Activated CD4-positive, alpha-beta T cell treated with anti-CD3 and anti-CD28 coated beads, Interleukin-2, amount 10 ng/mL, durations not matched to agents 7 days and 5 days (primary cell): ENCODE results near the gene RGS8. TPM values are rescaled to one million over a fixed set of nuclear protein-coding genes. Genes with fewer than 3 reads are reported as not detected.

Experiments used
- CTCF ChIA-PET: fragments of 350-600 bp; sonication (Branson Sonifier 250); formaldehyde crosslinking; loops from one replicate; lab custom pipeline; 2021; ENCODE audit warnings: antibody characterized with exemption; lab: Charles Lee
- POLR2A ChIA-PET: fragments of 350-600 bp; sonication (Branson Sonifier 250); formaldehyde crosslinking; loops from one replicate; lab custom pipeline; 2021; ENCODE audit warnings: antibody characterized with exemption; lab: Charles Lee
- DNase-seq: peaks from one replicate; pipeline ENCODE4 v3.0.0-alpha.2; 2020
- H3K27ac Mint-ChIP-seq: one replicate; pipeline ENCODE4 v1.8.0; 2021; ENCODE audit warnings: mild to moderate bottlenecking, moderate library complexity, mixed read lengths
- H3K27me3 Mint-ChIP-seq: one replicate; pipeline ENCODE4 v1.8.0; 2021; ENCODE audit warnings: mixed read lengths
- H3K36me3 Mint-ChIP-seq: one replicate; pipeline ENCODE4 v1.8.0; 2021; ENCODE audit warnings: low read depth, mixed read lengths
- H3K4me1 Mint-ChIP-seq: one replicate; pipeline ENCODE4 v1.8.0; 2021; ENCODE audit warnings: mixed read lengths
- H3K4me3 Mint-ChIP-seq: one replicate; pipeline ENCODE4 v1.8.0; 2021; ENCODE audit warnings: mild to moderate bottlenecking, moderate library complexity, mixed read lengths
- H3K9me3 Mint-ChIP-seq: one replicate; pipeline ENCODE4 v1.8.0; 2021; ENCODE audit warnings: mixed read lengths
- total RNA-seq, 2 experiments: library from RNA; stranded (reverse); gene quantifications; one replicate each; pipeline ENCODE4 v1.2.3, GENCODE V29; 2021

Gene RGS8
- total RNA-seq, 2 experiments from 2014 or later, result not detected

- ChIA-PET POLR2A (no interaction called here), CTCF (interaction anchor here (0.6 kb wide), 1 partner anchor 14 kb away, joined by 4 read pairs; no protein-coding TSS in a partner anchor)
- H3K4me3 Mint-ChIP-seq, result no peak overlapping the region
- peaks cover 20% of the 10 kb centered on the region for H3K27me3 Mint-ChIP-seq
- H3K4me1 Mint-ChIP-seq, result no peaks in the 10 kb centered on the region
- H3K27ac Mint-ChIP-seq, result no peak overlapping the region
- H3K9me3 Mint-ChIP-seq, result no peaks in the 10 kb centered on the region
- DNase-seq, result no peak
- H3K36me3 Mint-ChIP-seq, result no peaks in the 10 kb centered on the region
Measured at GRCh38 chr1:182662956-182663355, 21.4 kb downstream of the RGS8 start.

DNA sequence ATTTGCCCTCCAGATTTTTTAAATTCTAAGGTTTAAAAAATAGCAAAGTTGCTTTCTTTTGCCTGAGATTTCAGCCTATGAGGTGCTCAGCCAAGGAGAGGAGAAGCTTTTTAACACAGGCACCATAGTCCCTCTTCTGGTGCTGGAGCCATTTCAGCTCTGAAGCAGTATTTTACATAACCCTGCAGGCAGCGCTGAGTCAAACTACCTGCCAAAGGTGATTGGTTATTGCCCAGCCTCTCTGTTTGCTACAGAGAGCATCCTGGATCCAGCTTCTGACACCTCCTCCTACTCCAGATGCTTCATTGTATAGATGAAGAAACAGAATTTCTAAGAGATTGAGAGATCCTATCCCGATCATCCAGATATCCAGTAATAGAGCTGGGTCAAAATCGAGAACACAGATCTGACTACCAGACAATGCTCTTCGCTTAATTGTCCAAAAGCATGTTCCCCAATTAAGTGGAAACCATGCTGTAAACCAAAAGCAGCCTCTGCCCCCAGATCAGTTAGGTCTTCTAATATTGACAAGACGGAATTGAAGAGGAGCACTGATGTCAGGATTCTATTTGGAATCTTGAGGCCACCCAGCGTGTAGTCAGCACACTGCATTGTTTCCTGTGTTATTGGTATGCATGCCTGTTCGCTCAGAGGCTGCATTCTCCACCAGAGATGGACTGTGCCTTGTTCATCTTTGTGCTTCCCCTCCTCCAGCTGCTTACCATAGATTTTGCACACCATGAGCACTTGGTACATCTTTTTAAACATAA lies 22.1 kb downstream of the RGS8 start:
- no peak overlapping the region for H3K4me3 Mint-ChIP-seq
- H3K27me3 Mint-ChIP-seq, result peaks cover 23% of the 10 kb centered on the region
- no peak overlapping the region for H3K27ac Mint-ChIP-seq
- POLR2A ChIA-PET, result no interaction called here
- no peaks in the 10 kb centered on the region for H3K36me3 Mint-ChIP-seq
- H3K9me3 Mint-ChIP-seq, result no peaks in the 10 kb centered on the region
- CTCF ChIA-PET, result no interaction called here
- no peaks in the 10 kb centered on the region for H3K4me1 Mint-ChIP-seq
- DNase-seq, result no peak

DNA sequence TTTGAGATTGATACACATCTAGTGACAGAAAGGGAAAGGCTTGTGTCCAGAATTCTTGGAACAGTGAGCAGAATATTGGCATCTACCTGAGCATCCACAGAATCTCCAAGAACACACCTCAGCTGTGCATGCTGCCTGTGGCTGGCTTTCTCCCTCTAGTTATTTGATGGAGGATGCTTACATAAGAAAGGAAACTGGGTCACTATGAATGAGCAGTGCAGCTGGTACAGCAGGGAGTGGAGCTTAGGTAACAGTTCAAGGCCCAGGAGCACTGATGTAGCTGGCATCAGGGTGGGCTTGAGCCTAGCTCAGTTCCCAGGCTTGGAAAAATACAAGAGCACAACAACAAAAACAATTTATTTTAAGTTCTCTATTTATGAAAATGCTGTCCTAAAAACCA lies 26.3 kb downstream of the RGS8 start:
- POLR2A ChIA-PET, result no interaction called here
- Mint-ChIP-seq H3K4me3 (no peak overlapping the region), H3K4me1 (no peaks in the 10 kb centered on the region), H3K27me3 (peaks cover 19% of the 10 kb centered on the region), H3K36me3 (no peaks in the 10 kb centered on the region), H3K9me3 (no peaks in the 10 kb centered on the region), H3K27ac (no peak overlapping the region)
- CTCF ChIA-PET, result interaction anchor here (1.3 kb wide), 1 partner anchor 9 kb away, joined by 3 read pairs; no protein-coding TSS in a partner anchor
- no peak for DNase-seq

- no peaks in the 10 kb centered on the region for H3K36me3 Mint-ChIP-seq
- no peak overlapping the region for H3K4me3 Mint-ChIP-seq
- peaks cover 14% of the 10 kb centered on the region for H3K27me3 Mint-ChIP-seq
- H3K4me1 Mint-ChIP-seq, result no peaks in the 10 kb centered on the region
- H3K9me3 Mint-ChIP-seq, result no peaks in the 10 kb centered on the region
- no peak for DNase-seq
- no peak overlapping the region for H3K27ac Mint-ChIP-seq
- ChIA-PET CTCF (interaction anchor here (1.8 kb wide), 1 partner anchor 10 kb away, joined by 7 read pairs; no protein-coding TSS in a partner anchor), POLR2A (no interaction called here)
Measured at GRCh38 chr1:182656842-182657397, 27.5 kb downstream of the RGS8 start.

DNA sequence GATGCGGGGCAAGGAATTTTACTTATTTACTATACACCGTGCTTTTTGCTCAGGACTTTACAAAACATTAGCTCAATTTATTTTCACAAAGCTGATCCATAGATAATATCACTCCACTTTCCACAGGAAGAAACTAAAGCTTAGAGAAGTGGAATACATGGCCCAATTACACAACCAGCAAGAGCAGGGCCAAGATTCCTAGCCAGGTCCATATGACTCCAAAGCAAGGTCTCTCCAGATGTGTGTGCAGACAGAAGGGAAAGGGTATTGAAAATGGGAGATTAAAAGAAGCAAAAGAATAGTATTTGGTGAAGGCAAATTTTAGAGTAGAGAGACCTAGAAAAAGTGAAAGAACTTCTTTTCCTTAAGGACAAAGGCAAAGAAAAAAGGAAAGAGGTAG lies 30.4 kb downstream of the RGS8 start:
- ChIA-PET CTCF (interaction anchor here (0.7 to 1.3 kb wide), 3 partner anchors 42 to 487 kb away, joined by 3 read pairs; no protein-coding TSS in a partner anchor), POLR2A (no interaction called here)
- H3K4me1 Mint-ChIP-seq, result peaks cover 2% of the 10 kb centered on the region
- peaks cover 17% of the 10 kb centered on the region for H3K27me3 Mint-ChIP-seq
- no peak overlapping the region for H3K27ac Mint-ChIP-seq
- H3K4me3 Mint-ChIP-seq, result no peak overlapping the region
- no peaks in the 10 kb centered on the region for H3K36me3 Mint-ChIP-seq
- DNase-seq, result no peak
- no peaks in the 10 kb centered on the region for H3K9me3 Mint-ChIP-seq

DNA sequence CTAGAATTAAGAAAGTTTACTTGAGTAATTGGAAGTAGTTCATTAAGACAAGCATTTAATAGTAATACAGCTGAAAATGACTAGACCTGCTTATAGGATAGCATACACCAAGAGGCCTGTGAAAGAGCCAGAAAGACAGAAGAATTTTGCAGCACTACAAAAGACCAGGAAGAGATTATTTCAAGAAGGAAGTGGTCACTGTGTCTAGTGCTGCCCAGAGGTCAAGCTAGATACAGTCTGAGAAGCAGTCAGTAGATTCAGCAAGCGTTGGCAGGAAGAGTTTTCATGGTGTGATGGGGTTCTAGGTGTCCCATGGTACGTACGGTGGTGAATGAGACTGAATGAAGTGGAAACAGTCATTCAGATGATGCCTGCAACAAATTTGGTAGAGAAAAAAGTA lies 31.5 kb downstream of the RGS8 start:
- DNase-seq, result no peak
- Mint-ChIP-seq H3K9me3 (no peaks in the 10 kb centered on the region), H3K27me3 (peaks cover 15% of the 10 kb centered on the region), H3K4me3 (no peak overlapping the region), H3K36me3 (no peaks in the 10 kb centered on the region), H3K27ac (no peak overlapping the region), H3K4me1 (peaks cover 2% of the 10 kb centered on the region)
- CTCF ChIA-PET, result interaction anchor here (0.7 to 1.3 kb wide), 2 partner anchors 22 to 52 kb away, joined by 3 read pairs; no protein-coding TSS in a partner anchor
- POLR2A ChIA-PET, result no interaction called here

GRCh38 chr1:182651339-182651724 lies 33.1 kb downstream of the RGS8 start:
- CTCF ChIA-PET, result no interaction called here
- Mint-ChIP-seq H3K4me1 (peaks cover 2% of the 10 kb centered on the region), H3K27ac (no peak overlapping the region)

DNA sequence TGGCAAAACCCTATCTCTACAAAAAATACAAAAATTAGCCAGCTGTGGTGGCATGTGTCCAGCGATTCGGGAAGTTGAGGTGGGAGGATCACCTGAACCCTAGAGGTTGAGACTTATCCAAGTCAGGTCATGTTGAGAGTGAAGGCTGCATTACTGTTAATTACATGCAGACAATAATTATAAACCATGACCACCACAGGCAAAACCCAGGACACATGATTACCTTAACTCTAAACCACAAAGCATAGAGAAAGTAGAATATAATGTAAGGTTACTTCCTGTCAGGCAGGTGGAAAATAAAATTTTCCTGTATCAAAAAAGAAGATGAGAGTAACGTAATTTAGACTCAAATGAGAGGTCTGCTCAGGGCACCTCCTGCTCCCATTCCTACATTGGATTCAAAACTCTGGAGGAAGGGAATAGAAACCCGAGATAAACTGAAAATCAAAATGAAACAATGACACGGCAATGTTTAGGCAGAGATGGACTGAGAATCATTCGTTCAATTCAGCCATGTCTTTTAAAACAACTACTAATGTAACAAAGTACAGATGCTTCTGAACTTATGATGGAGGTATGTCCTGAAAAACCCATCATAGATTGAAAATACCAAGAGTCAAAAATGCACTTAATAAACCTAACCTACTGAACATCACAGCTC lies 33.6 kb downstream of the RGS8 start:
- Mint-ChIP-seq H3K4me3 (no peak overlapping the region), H3K27ac (no peak overlapping the region), H3K36me3 (no peaks in the 10 kb centered on the region), H3K4me1 (peaks cover 2% of the 10 kb centered on the region), H3K9me3 (no peaks in the 10 kb centered on the region), H3K27me3 (peaks cover 11% of the 10 kb centered on the region)
- CTCF ChIA-PET, result no interaction called here
- POLR2A ChIA-PET, result no interaction called here
- DNase-seq, result no peak

More at GRCh38 chr1:182651339-182651724, 33.1 kb downstream of the RGS8 start:
- H3K9me3 Mint-ChIP-seq, result no peaks in the 10 kb centered on the region
- no peak for DNase-seq
- POLR2A ChIA-PET, result no interaction called here
- H3K4me3 Mint-ChIP-seq, result no peak overlapping the region
- H3K27me3 Mint-ChIP-seq, result peaks cover 11% of the 10 kb centered on the region
- H3K36me3 Mint-ChIP-seq, result no peaks in the 10 kb centered on the region

- H3K9me3 Mint-ChIP-seq, result peaks cover 3% of the 10 kb centered on the region
- no peak for DNase-seq
- CTCF ChIA-PET, result interaction anchor here (0.6 to 1.8 kb wide), 6 partner anchors 11 to 407 kb away, joined by 3 to 7 read pairs (median 4); no protein-coding TSS in a partner anchor
- peaks cover 2% of the 10 kb centered on the region for H3K4me1 Mint-ChIP-seq
- no peak overlapping the region for H3K4me3 Mint-ChIP-seq
- H3K36me3 Mint-ChIP-seq, result no peaks in the 10 kb centered on the region
- POLR2A ChIA-PET, result no interaction called here
- H3K27me3 Mint-ChIP-seq, result peaks cover 14% of the 10 kb centered on the region
- H3K27ac Mint-ChIP-seq, result no peak overlapping the region
Measured at GRCh38 chr1:182649041-182649440, 35.3 kb downstream of the RGS8 start.

DNA sequence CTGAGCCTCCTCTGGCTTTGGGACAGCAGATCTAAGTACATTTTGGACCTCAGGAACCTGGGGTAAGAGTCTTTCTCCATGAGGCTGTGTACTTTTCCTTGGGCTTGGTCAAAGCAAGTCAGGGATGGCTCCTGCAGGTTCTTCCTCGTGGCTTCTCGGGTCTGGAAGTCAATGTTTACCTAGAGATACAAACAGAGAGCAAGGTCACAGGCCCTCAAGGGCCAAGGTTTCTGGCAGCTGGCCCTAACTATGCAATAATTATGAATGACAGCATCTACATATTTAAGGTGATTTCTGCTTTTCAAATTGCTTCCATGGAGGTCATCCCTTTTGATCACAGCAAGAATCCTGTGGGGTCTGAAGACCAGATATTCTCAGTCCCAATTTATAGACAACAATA lies 37.6 kb downstream of the RGS8 start:
- peaks cover 14% of the 10 kb centered on the region for H3K27me3 Mint-ChIP-seq
- no peak overlapping the region for H3K4me3 Mint-ChIP-seq
- POLR2A ChIA-PET, result no interaction called here
- H3K4me1 Mint-ChIP-seq, result peaks cover 2% of the 10 kb centered on the region
- H3K27ac Mint-ChIP-seq, result no peak overlapping the region
- peaks cover 8% of the 10 kb centered on the region for H3K9me3 Mint-ChIP-seq
- CTCF ChIA-PET, result no interaction called here
- no peak for DNase-seq
- peaks cover 4% of the 10 kb centered on the region for H3K36me3 Mint-ChIP-seq

DNA sequence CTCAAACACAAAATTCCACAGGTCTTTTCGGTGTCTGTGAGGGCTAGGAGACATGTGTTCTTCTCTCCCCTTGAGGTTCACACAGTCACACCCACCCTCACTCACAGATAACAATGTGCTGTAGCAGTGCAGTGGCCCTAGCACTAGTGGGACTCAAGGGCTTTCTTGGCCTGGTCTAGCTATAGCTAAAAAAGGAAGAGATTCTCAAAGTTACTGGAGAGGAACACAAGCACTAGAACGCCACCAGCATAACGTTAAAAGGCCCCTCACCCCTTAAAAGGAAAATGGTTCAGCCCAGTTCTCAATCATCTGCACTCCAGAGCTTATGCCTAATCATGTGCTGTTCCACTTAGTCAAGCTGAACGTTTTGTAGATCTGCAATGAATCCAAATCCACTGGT lies 39.5 kb downstream of the RGS8 start:
- peaks cover 4% of the 10 kb centered on the region for H3K36me3 Mint-ChIP-seq

DNA sequence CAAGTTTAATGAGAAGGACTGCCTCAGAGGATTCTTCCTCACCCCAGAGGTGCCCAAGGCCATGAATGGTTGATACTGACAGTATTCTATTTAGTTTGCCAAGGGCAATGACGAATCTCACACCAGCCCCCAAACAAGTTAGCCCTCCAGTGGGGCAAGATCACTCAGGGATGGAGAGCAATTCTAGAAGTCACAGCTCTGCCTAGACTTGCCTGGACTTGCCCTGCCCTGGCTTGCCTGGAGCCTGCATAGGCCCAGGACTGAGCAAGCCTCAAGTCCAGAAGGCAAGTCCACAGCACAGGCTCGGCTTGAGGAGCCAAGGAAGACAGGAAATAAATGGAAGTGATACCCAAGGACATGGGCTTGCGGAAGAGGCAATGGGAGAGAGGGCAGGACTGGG lies 40.7 kb downstream of the RGS8 start:
- no peaks in the 10 kb centered on the region for H3K4me1 Mint-ChIP-seq
- H3K27ac Mint-ChIP-seq, result no peak overlapping the region
- ChIA-PET CTCF (interaction anchor here (0.8 to 0.9 kb wide), 2 partner anchors 20 to 33 kb away, joined by 3 to 4 read pairs; no protein-coding TSS in a partner anchor), POLR2A (no interaction called here)
- no peak overlapping the region for H3K4me3 Mint-ChIP-seq
- peaks cover 13% of the 10 kb centered on the region for H3K27me3 Mint-ChIP-seq
- peaks cover 4% of the 10 kb centered on the region for H3K36me3 Mint-ChIP-seq
- DNase-seq, result no peak
- peaks cover 8% of the 10 kb centered on the region for H3K9me3 Mint-ChIP-seq

More for the DNA sequence above, 39.5 kb downstream of the RGS8 start:
- Mint-ChIP-seq H3K27me3 (peaks cover 12% of the 10 kb centered on the region), H3K9me3 (peaks cover 8% of the 10 kb centered on the region), H3K4me3 (no peak overlapping the region), H3K4me1 (no peaks in the 10 kb centered on the region), H3K27ac (no peak overlapping the region)
- POLR2A ChIA-PET, result no interaction called here
- no peak for DNase-seq
- CTCF ChIA-PET, result no interaction called here

- ChIA-PET CTCF (no interaction called here), POLR2A (no interaction called here)
- Mint-ChIP-seq H3K27me3 (peaks cover 13% of the 10 kb centered on the region), H3K4me3 (no peak overlapping the region), H3K9me3 (peaks cover 8% of the 10 kb centered on the region), H3K27ac (no peak overlapping the region), H3K4me1 (no peaks in the 10 kb centered on the region), H3K36me3 (peaks cover 4% of the 10 kb centered on the region)
- DNase-seq, result no peak
Measured at GRCh38 chr1:182642461-182642860, 41.9 kb downstream of the RGS8 start.
